Ovary (tissue), 10 donors: Measurements from ENCODE around the gene ABCC2. TPM values are rescaled to one million over a fixed set of nuclear protein-coding genes. Genes with fewer than 3 reads are reported as not detected.
"Not testable (repeated sequence)": the region's sequence is repeated elsewhere in the genome, so short reads cannot be mapped to it uniquely, and the experiment has no call there.

Experiments
- DNase-seq, 5 donors: peaks; one replicate each; pipeline ENCODE4 v3.0.0-alpha.2; 2019 to 2020
- H3K27ac ChIP-seq, 2 donors: fragments of 200-600 bp; one replicate each; pipeline versions ENCODE4 v1.5.1 to v1.8.0; 2019 to 2022
- H3K27me3 ChIP-seq: fragments of 200-600 bp; one replicate; pipeline ENCODE4 v1.8.0; 2022
- H3K36me3 ChIP-seq: fragments of 200-600 bp; sonication (generic); one replicate; pipeline ENCODE4 v1.5.1; 2019
- H3K4me1 ChIP-seq: one replicate; pipeline ENCODE4 v1.8.1; 2013; ENCODE audit warnings: mild to moderate bottlenecking, moderate library complexity; ENCODE audit not compliant: insufficient read depth
- H3K4me3 ChIP-seq: fragments of 200-600 bp; sonication (generic); one replicate; pipeline ENCODE4 v1.5.1; 2017
- H3K9me3 ChIP-seq, 2 donors: fragments of 200-600 bp in 1 of 2; sonication (generic) in 1 of 2; one replicate each; pipeline versions ENCODE4 v1.5.1 to v1.8.1; 2013 to 2019; ENCODE audit warnings: mild to moderate bottlenecking in 1 of 2, moderate library complexity in 1 of 2
- CTCF ChIP-seq, 3 donors: fragments of 450-650 bp in 2 of 3; fragments of 200-600 bp in 1 of 3; IDR thresholded peaks; one replicate each; pipeline versions ENCODE4 v1.5.1 to v1.8.0; 2016 to 2022; ENCODE audit warnings: antibody characterized with exemption in 3 of 3, mild to moderate bottlenecking in 1 of 3
- EP300 ChIP-seq: sonication (generic); formaldehyde crosslinking; IDR thresholded peaks from one replicate; pipeline ENCODE4 v1.6.1; 2017; ENCODE audit warnings: antibody characterized with exemption
- POLR2A ChIP-seq: fragments of 450-650 bp; IDR thresholded peaks from one replicate; pipeline ENCODE4 v1.6.1; 2017; ENCODE audit warnings: antibody characterized with exemption, mild to moderate bottlenecking, moderate library complexity
- WGBS, 3 donors: extraction: QIAGEN DNeasy Blood & Tissue Kit in 1 of 3; methylation state at CpG; one replicate each; pipeline versions ENCODE4 v1.1.5 to v1.1.7; 2013 to 2017; 5-methylcytosine and 5-hydroxymethylcytosine counted together
- intact Hi-C, 4 donors: fragments of 100-400 bp; cut with DNase I; formaldehyde crosslinking; loops; one replicate each; pipeline versions ENCODE4 v1.11.0 to v1.15.1; 2022 to 2023
- long read RNA-seq, 3 donors: library from polyadenylated mRNA in 2 of 3; unstranded in 2 of 3; transcript quantifications; one replicate each; pipeline ENCODE4 v2.0.0 and lab custom pipeline, GENCODE V29; 2021 to 2026
- polyA plus RNA-seq, 2 donors: library from polyadenylated mRNA; stranded (reverse); fragments of 200-250 nt in 1 of 2; fragments of 350-450 nt in 1 of 2; fragmentation: Illumina TruSeq in 1 of 2; extraction: RNeasy Lipid Tissue Mini Kit (QIAGEN cat#74804) in 1 of 2; gene quantifications; one replicate each; pipeline ENCODE4 v1.2.3, GENCODE V29; 2013 to 2014
- total RNA-seq, 7 donors: library from RNA; depleted of rRNA in 2 of 7; stranded (reverse); fragments of >200 nt in 2 of 7; fragmentation: NEBNext Ultra II Directional in 3 of 7; extraction: Animal tissue kit (Norgen Biotek cat#: 25700) in 3 of 7; gene quantifications; one replicate each; pipeline versions ENCODE4 v1.1.0 to v1.2.4, GENCODE V29; 2016 to 2023
- donor health status: DM: no; HTN: no; CAD: no; lungs with moderate emphysema.
- donor health status: DM: no; HTN: no; CAD: no.
- donor health status: Bipolar disorder and iron deficiency.
- donor health status: DM: yes; HTN: yes; CAD: no.
- donor health status: DM: no; HTN: no; CAD: no.
- donor health status: DM: yes; HTN: yes; CAD: no.

ABCC2 gene
- 1 to 10 TPM in 4 of 7 donors, under 1 TPM in 3; 0.38 to 1.8 (median 1.1) TPM for total RNA-seq
- polyA plus RNA-seq = under 1 TPM; 0.22 to 0.63 TPM
- long read RNA-seq, donor 1, partial matches to known transcripts = 0 of 1 reads
- long read RNA-seq, donor 1, other reads (novel, unspliced or antisense) = 1 of 1 reads
- long read RNA-seq, donor 2 = 0 reads
- long read RNA-seq, donor 3 = 0 reads

- Histone ChIP-seq H3K9me3 (no peaks in the 10 kb centered on the region), H3K4me3 (no peak within 1 kb of the TSS), H3K4me1 (no peaks in the 10 kb centered on the region), H3K27me3 (no peaks in the 10 kb centered on the region), H3K36me3 (no peaks in the 10 kb centered on the region), H3K27ac (no peak within 1 kb of the TSS)
- 88 to 92% (median 91%) methylated on average over 7 of the region's 7 CpGs for WGBS, 3 donors
- intact Hi-C loops = no loop called here
- no peak for TF ChIP-seq POLR2A
- no peak for TF ChIP-seq CTCF (IDR thresholded peaks at IDR 0.05)
- no peak for TF ChIP-seq EP300
- DNase-seq = no peak
These were observed at the start of gene ABCC2 for GRCh38 chr10:99782447-99783286. ABCC2 (plus strand) TSS chr10:99782640; CDS start chr10:99782845, 205 bp downstream.

GRCh38 chr10:99733366-99733765 lies 49.1 kb upstream of the ABCC2 start:
- Histone ChIP-seq H3K4me3 (no peak overlapping the region), H3K9me3 (no peaks in the 10 kb centered on the region), H3K36me3 (no peaks in the 10 kb centered on the region), H3K27me3 (no peaks in the 10 kb centered on the region), H3K27ac (no peak overlapping the region), H3K4me1 (peaks cover 6% of the 10 kb centered on the region)
- DNase-seq = no peak
- intact Hi-C loops = loop anchor here in 1 of 4 donors (10.0 kb wide), 2 partner anchors 109 to 299 kb away; partner anchors contain the start of genes GOT1 and SLC25A28
- WGBS, 3 donors = 84 to 89% (median 88%) methylated on average over 8 of the region's 8 CpGs
- TF ChIP-seq CTCF (IDR thresholded peaks at IDR 0.05) = no peak
- no peak for TF ChIP-seq POLR2A
- TF ChIP-seq EP300 = no peak

- 98 to 99% (median 98%) methylated on average over 10 of the region's 10 CpGs for WGBS, 3 donors
- not testable (repeated sequence) for DNase-seq, H3K36me3 ChIP-seq, H3K27ac ChIP-seq, H3K9me3 ChIP-seq, H3K4me1 ChIP-seq, H3K4me3 ChIP-seq, H3K27me3 ChIP-seq
- intact Hi-C loops = loop anchor here in 1 of 4 donors (10.0 kb wide), 2 partner anchors 109 to 299 kb away; partner anchors contain the start of genes GOT1 and SLC25A28
These were observed 48.3 kb upstream of the ABCC2 start for GRCh38 chr10:99734111-99734510.

GRCh38 chr10:99740260-99740659 lies 42.2 kb upstream of the ABCC2 start:
- Histone ChIP-seq H3K4me3 (no peak overlapping the region), H3K36me3 (no peaks in the 10 kb centered on the region), H3K27ac (no peak overlapping the region), H3K9me3 (no peaks in the 10 kb centered on the region), H3K27me3 (no peaks in the 10 kb centered on the region), H3K4me1 (peaks cover 1% of the 10 kb centered on the region)
- no peak for TF ChIP-seq POLR2A
- TF ChIP-seq CTCF (IDR thresholded peaks at IDR 0.05) = no peak
- no peak for TF ChIP-seq EP300
- 95 to 100% (median 98%) methylated on average over 2 of the region's 2 CpGs for WGBS, 3 donors
- intact Hi-C loops = no loop called here
- no peak for DNase-seq
